22Rv1 (cell line): ENCODE data around the gene MEDAG.

ENCODE experiments used
- CTCF ChIP-seq: fragments of 450-650 bp; IDR thresholded peaks from 2 replicates; pipeline ENCODE4 v1.5.1; 2017; ENCODE audit warnings: mild to moderate bottlenecking
- ZFX ChIP-seq: fragments of 450-650 bp; IDR thresholded peaks from 2 replicates; pipeline ENCODE4 v1.6.1; 2017; ENCODE audit warnings: antibody characterized with exemption, borderline replicate concordance

GRCh38 chr13:30880856-30881155, 25.3 kb upstream of the MEDAG start:
- TF ChIP-seq CTCF (no peak), ZFX (no peak)
